ENCODE data around the gene MECR. TPM values are rescaled to one million over a fixed set of nuclear protein-coding genes. Genes with fewer than 3 reads are reported as not detected.
"Not testable (repeated sequence)": the region's sequence is repeated elsewhere in the genome, so short reads cannot be mapped to it uniquely, and the experiment has no call there.

Gene MECR
- total and polyA plus RNA-seq, 11 donors, result 19.6 to 37.4 (median 33.1) TPM

- TF ChIP-seq POLR2A (IDR thresholded peaks at IDR 0.05) (no peak), CTCF (IDR thresholded peaks at IDR 0.05) (no peak)
- no peak for ATAC-seq
- Histone ChIP-seq H3K36me3 (peaks cover 0 to 18% (median 7%) of the 10 kb centered on the region in 9 donors), H3K27ac (no peak overlapping the region), H3K4me3 (no peak overlapping the region), H3K9me3 (no peaks in the 10 kb centered on the region), H3K27me3 (no peaks in the 10 kb centered on the region), H3K4me1 (peaks cover 0 to 13% (median 9%) of the 10 kb centered on the region in 12 donors)
- 89 to 96% (median 92%) methylated on average over 4 of the region's 4 CpGs for WGBS, 4 donors
- intact Hi-C loops (cut with DNase I), result no loop called here
- no peak for DNase-seq
Measured at GRCh38 chr1:29225361-29225760, 5.4 kb downstream of the MECR start.

- Histone ChIP-seq H3K4me3 (no peak overlapping the region), H3K9me3 (no peaks in the 10 kb centered on the region), H3K4me1 (peaks cover 0 to 3% (median 0%) of the 10 kb centered on the region in 12 donors), H3K36me3 (peaks cover 0 to 28% (median 7%) of the 10 kb centered on the region in 9 donors), H3K27ac (no peak overlapping the region), H3K27me3 (no peaks in the 10 kb centered on the region)
- 62 to 72% (median 69%) methylated on average over 5 of the region's 5 CpGs for WGBS, 4 donors
- TF ChIP-seq POLR2A (IDR thresholded peaks at IDR 0.05) (no peak), CTCF (IDR thresholded peaks at IDR 0.05) (no peak)
- intact Hi-C loops (cut with DNase I), result no loop called here
- DNase-seq (no peak), ATAC-seq (no peak)
Measured at GRCh38 chr1:29224356-29224837, 6.3 kb downstream of the MECR start.

GRCh38 chr1:29223521-29223920, 7.2 kb downstream of the MECR start:
- no peak for ATAC-seq
- H3K27me3 ChIP-seq, result no peaks in the 10 kb centered on the region
- no peak overlapping the region for H3K27ac ChIP-seq
- intact Hi-C loops (cut with DNase I), result no loop called here
- H3K9me3 ChIP-seq, result no peaks in the 10 kb centered on the region
- no peak for DNase-seq
- H3K4me3 ChIP-seq, result no peak overlapping the region
- no peaks in the 10 kb centered on the region for H3K4me1 ChIP-seq
- 82 to 92% (median 88%) methylated on average over 6 of the region's 6 CpGs for WGBS, 4 donors
- TF ChIP-seq CTCF (IDR thresholded peaks at IDR 0.05) (no peak), POLR2A (IDR thresholded peaks at IDR 0.05) (no peak)
- H3K36me3 ChIP-seq, result peaks cover 0 to 33% (median 7%) of the 10 kb centered on the region in 9 donors

- DNase-seq, result no peak
- intact Hi-C loops (cut with DNase I), result no loop called here
- TF ChIP-seq CTCF (IDR thresholded peaks at IDR 0.05) (no peak), POLR2A (IDR thresholded peaks at IDR 0.05) (no peak)
- Histone ChIP-seq H3K36me3 (peaks cover 0 to 34% (median 7%) of the 10 kb centered on the region in 9 donors), H3K4me3 (no peak overlapping the region), H3K27me3 (no peaks in the 10 kb centered on the region), H3K9me3 (no peaks in the 10 kb centered on the region), H3K27ac (no peak overlapping the region), H3K4me1 (no peaks in the 10 kb centered on the region)
- WGBS, 4 donors, result 97 to 100% (median 100%) methylated on average over 1 of the region's 1 CpG
- ATAC-seq, result no peak
Measured at GRCh38 chr1:29222686-29223085, 8.0 kb downstream of the MECR start.

- 89 to 91% (median 89%) methylated on average over 6 of the region's 6 CpGs for WGBS, 4 donors
Measured at GRCh38 chr1:29222260-29222659, 8.5 kb downstream of the MECR start.

More at GRCh38 chr1:29222260-29222659, 8.5 kb downstream of the MECR start:
- H3K9me3 ChIP-seq; DNase-seq; intact Hi-C loops (cut with DNase I); H3K27me3 ChIP-seq; ATAC-seq; H3K4me3 ChIP-seq; H3K27ac ChIP-seq; H3K4me1 ChIP-seq: not testable (repeated sequence)
- H3K36me3 ChIP-seq, result peaks cover 0 to 36% (median 7%) of the 10 kb centered on the region in 9 donors
